Fibroblast of pulmonary artery (primary cell): ENCODE measurements around the gene ARHGAP15.

Experiments used
- DNase-seq: peaks from one replicate; pipeline ENCODE4 v3.0.0-alpha.2; 2010; ENCODE audit warnings: low read depth
- H3K4me3 ChIP-seq: replicated peaks from 2 replicates; pipeline ENCODE4 v1.5.1; 2011; ENCODE audit warnings: low read depth, mild to moderate bottlenecking, control low read depth, low read length, moderate library complexity
- CTCF ChIP-seq: IDR thresholded peaks from 2 replicates; pipeline ENCODE4 v1.5.1; 2011; ENCODE audit warnings: mild to moderate bottlenecking, control low read depth, low read length, inconsistent platforms; ENCODE audit errors: missing control alignments

ARHGAP15 gene

DNA sequence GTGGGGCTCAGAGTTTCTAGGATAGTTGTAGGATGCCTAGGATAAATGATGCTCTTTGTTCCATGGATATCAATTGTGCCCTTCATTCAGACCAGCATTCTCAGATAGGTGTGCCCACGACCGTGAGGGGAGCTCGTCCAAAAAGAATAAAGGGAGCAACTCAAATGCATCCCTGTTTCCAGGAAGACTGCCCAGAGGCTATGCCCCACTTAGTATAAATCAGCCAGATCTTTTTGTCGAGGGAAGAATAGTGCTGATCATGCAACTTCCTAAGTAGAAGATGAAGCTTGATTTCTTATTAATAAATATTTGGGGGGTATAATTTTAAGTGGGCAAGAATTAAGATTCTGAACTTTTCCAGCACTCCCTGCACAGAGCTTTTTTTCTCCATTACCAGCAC lies 450.2 kb downstream of the ARHGAP15 start:
- DNase-seq = no peak
- no peak for TF ChIP-seq CTCF
- H3K4me3 ChIP-seq = no peak overlapping the region

DNA sequence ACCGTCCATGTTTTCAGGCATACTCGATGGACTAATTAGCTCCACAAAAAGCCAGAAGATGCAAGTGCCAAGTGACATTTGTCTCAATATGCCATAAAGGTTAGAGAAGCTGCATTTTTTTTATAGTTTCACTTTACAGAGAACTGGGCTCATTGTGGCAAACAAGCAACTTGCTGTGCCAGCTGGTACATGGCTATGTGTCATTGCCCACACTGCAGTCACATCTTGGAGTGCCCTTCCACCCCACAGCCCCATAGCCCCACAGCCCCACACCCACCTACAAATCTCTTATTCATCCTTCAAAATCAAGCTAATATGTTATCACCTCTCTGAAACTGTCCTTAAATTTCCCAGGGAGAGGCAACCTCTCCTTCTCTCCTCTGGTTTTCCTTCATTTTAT lies 451.9 kb downstream of the ARHGAP15 start:
- no peak overlapping the region for H3K4me3 ChIP-seq
- no peak for TF ChIP-seq CTCF
- DNase-seq = no peak

- H3K4me3 ChIP-seq = no peak overlapping the region
- DNase-seq = no peak
- TF ChIP-seq CTCF = peak; percentile 16
These were observed 453.0 kb downstream of the ARHGAP15 start for GRCh38 chr2:143582046-143582747.

GRCh38 chr2:143584936-143585335 lies 455.7 kb downstream of the ARHGAP15 start:
- no peak for DNase-seq
- no peak overlapping the region for H3K4me3 ChIP-seq
- TF ChIP-seq CTCF = no peak

DNA sequence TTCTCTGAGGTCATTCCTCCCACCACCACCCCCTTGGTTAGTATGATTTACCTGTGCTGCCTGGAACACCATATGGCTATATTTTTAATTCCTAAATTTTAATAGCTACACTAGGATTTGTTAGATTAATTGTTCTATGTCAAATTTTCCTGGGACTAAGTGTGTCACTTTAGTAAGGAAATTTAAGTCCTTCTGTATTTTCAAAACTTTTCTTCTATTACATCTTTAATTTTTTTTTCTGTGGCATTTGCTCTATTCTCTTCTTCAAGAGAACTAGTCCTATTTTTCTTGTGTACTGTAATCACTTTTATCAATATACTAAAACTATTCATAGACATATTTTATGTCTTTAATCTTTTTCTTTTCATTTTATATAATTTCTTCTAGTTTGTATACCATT lies 456.9 kb downstream of the ARHGAP15 start:
- no peak for TF ChIP-seq CTCF
- no peak overlapping the region for H3K4me3 ChIP-seq
- no peak for DNase-seq

DNA sequence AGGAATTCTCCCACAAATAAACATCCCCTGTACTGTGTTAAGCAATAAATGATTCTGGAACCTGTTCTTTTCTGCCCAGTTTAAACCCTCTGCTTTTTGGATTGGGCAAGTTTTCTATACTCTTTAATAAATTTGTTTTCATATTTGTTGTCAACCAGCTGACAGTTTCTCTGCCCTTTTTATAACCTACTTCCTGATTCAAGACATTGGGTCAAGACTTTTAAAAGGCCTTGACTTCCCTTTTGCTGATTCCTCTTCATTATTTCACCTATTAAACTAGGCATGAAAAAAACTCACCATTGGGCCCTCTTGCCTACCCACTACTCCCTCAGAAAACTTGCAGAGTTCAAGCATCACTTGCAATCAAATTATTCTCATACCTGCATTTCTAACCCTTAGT lies 459.5 kb downstream of the ARHGAP15 start:
- no peak for TF ChIP-seq CTCF
- no peak for DNase-seq
- H3K4me3 ChIP-seq = no peak overlapping the region

DNA sequence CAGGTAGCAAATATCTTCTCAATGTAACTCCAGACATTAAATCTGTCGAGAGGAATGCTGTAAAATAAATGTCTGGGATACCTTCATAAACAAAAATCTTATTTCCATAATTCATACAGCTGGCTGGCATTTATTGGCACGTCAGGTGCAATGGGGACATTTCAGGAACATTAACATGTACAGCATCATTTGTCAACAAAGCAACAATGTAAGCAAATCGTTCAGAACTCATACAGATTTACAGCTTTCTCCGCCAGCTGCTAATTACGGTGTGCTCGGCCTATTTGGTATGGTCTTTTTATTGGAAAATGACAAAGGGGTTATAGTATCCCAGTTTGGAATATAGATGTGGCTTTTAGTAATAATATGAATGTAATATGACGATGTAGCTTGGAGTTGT lies 464.9 kb downstream of the ARHGAP15 start:
- no peak for DNase-seq
- no peak overlapping the region for H3K4me3 ChIP-seq
- no peak for TF ChIP-seq CTCF
